NCI-H1930 (cell line): ENCODE results near the gene AIRE.

ENCODE experiments used
- DNase-seq, 2 experiments: peaks; one replicate each; lab custom pipeline; 2025; lab: John Stamatoyannopoulos, UW

The AIRE gene

GRCh38 chr21:44305691-44306090, 20.0 kb downstream of the AIRE start:
- no peak for DNase-seq

GRCh38 chr21:44306936-44307704, 21.4 kb downstream of the AIRE start:
- no peak for DNase-seq

- no peak for DNase-seq
Observed at GRCh38 chr21:44310628-44311507, 25.2 kb downstream of the AIRE start.

GRCh38 chr21:44312089-44312488, 26.4 kb downstream of the AIRE start:
- no peak for DNase-seq

GRCh38 chr21:44312716-44313115, 27.0 kb downstream of the AIRE start:
- DNase-seq, result no peak

- no peak for DNase-seq
Observed at GRCh38 chr21:44313451-44313850, 27.8 kb downstream of the AIRE start.

GRCh38 chr21:44314128-44314527, 28.5 kb downstream of the AIRE start:
- DNase-seq, result no peak

GRCh38 chr21:44314561-44314960, 28.9 kb downstream of the AIRE start:
- no peak for DNase-seq

GRCh38 chr21:44315691-44316203, 30.1 kb downstream of the AIRE start:
- no peak for DNase-seq

GRCh38 chr21:44316277-44316900, 30.7 kb downstream of the AIRE start:
- no peak for DNase-seq

- DNase-seq, result no peak
Observed at GRCh38 chr21:44317241-44317782, 31.6 kb downstream of the AIRE start.

GRCh38 chr21:44317871-44318270, 32.2 kb downstream of the AIRE start:
- DNase-seq, result no peak

- DNase-seq, result no peak
Observed at GRCh38 chr21:44318489-44319285, 33.0 kb downstream of the AIRE start.

GRCh38 chr21:44319407-44320065, 33.9 kb downstream of the AIRE start:
- DNase-seq, result no peak

GRCh38 chr21:44320847-44321246, 35.2 kb downstream of the AIRE start:
- no peak for DNase-seq

GRCh38 chr21:44321846-44322450, 36.3 kb downstream of the AIRE start:
- no peak for DNase-seq

- DNase-seq, result no peak
Observed at GRCh38 chr21:44322621-44323325, 37.1 kb downstream of the AIRE start.

- no peak for DNase-seq
Observed at GRCh38 chr21:44323591-44323990, 37.9 kb downstream of the AIRE start.

GRCh38 chr21:44324106-44324853, 38.6 kb downstream of the AIRE start:
- DNase-seq, result no peak
